ENCODE measurements around the gene B2M. TPM values are rescaled to one million over a fixed set of nuclear protein-coding genes. Genes with fewer than 3 reads are reported as not detected.
"Not testable (repeated sequence)": the region's sequence is repeated elsewhere in the genome, so short reads cannot be mapped to it uniquely, and the experiment has no call there.

Gene B2M
- polyA plus RNA-seq, 1 donor, result 2,256 TPM

GRCh38 chr15:44736181-44736765 is 25.0 kb downstream of the B2M start, which contains the start of gene TRIM69:
Gene TRIM69, plus strand, starts transcription at chr15:44736528. Its CDS starts 177 bp downstream, at chr15:44736705.
- no CpG with 5 or more reads among the region's 3 CpGs for WGBS (ENCODE audit: insufficient coverage, low lambda C conversion rate)
- no peaks in the 10 kb centered on the region for H3K27me3 ChIP-seq (ENCODE audit: control insufficient read depth, insufficient read depth, low read length)
- H3K9me3 ChIP-seq (ENCODE audit: control insufficient read depth, low read depth, low read length), result no peaks in the 10 kb centered on the region
- no peaks in the 10 kb centered on the region for H3K4me1 ChIP-seq (ENCODE audit: control insufficient read depth, insufficient read depth, low read length)
- no peak for DNase-seq
- H3K4me3 ChIP-seq (ENCODE audit: low read length), result no peak within 1 kb of the TSS
- H3K36me3 ChIP-seq (ENCODE audit: control insufficient read depth, insufficient read depth, low read length), result peaks cover 4% of the 10 kb centered on the region
- H3K27ac ChIP-seq (ENCODE audit: low read length), result no peak within 1 kb of the TSS

DNA sequence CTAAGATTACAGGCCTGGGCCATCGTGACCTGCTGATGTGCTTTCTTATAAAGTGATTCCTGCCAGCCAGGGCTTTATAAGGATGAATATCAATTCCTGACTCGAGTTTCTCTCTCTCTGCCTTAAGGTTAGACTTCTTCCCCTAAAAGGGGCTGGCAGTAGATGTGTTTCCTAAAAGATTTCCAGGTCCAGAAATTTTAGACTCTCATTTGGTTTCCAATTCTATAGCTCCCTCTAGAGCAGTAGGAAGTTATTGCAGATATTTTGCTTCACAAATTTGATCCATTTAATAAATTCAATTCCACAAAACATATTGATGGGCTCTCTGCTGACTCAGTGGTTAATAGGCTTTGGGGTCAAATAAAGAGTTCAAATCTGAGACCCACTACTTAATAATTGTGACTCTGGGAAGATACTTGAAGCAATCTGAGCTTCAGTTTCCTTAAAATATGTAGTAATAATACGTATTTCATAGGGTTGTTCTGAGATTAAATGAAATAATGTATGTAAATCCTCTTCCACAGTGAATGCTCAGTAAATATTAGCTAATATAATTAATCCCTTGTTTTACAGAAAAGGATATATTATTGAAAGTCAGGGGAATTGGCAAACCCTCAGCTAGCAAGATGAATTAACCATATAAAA is 27.1 kb downstream of the B2M start:
- H3K27ac ChIP-seq (ENCODE audit: low read length), result no peak overlapping the region
- no peaks in the 10 kb centered on the region for H3K9me3 ChIP-seq (ENCODE audit: control insufficient read depth, low read depth, low read length)
- no peaks in the 10 kb centered on the region for H3K4me1 ChIP-seq (ENCODE audit: control insufficient read depth, insufficient read depth, low read length)
- no peak overlapping the region for H3K4me3 ChIP-seq (ENCODE audit: low read length)
- H3K27me3 ChIP-seq (ENCODE audit: control insufficient read depth, insufficient read depth, low read length), result no peaks in the 10 kb centered on the region
- no peaks in the 10 kb centered on the region for H3K36me3 ChIP-seq (ENCODE audit: control insufficient read depth, insufficient read depth, low read length)
- DNase-seq, result peak in 1 of 2 donors; percentile 27
- 100% methylated on average over 1 of the region's 3 CpGs for WGBS (ENCODE audit: insufficient coverage, low lambda C conversion rate)

DNA sequence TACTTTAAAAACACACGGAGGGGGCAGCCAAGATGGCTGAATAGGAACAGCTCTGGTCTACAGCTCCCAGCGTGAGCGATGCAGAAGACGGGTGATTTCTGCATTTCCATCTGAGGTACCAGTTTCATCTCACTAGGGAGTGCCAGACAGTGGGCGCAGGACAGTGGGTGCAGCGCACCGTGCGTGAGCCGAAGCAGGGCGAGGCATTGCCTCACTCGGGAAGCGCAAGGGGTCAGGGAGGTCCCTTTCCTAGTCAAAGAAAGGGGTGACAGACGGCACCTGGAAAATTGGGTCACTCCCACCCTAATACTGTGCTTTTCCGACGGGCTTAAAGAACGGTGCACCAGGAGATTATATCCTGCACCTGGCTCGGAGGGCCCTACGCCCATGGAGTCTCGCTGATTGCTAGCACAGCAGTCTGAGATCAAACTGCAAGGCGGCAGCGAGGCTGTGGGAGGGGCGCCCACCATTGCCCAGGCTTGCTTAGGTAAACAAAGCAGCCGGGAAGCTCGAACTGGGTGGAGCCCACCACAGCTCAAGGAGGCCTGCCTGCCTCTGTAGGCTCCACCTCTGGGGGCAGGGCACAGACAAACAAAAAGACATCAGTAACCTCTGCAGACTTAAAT is 28.0 kb downstream of the B2M start:
- H3K9me3 ChIP-seq (ENCODE audit: control insufficient read depth, low read depth, low read length); H3K4me1 ChIP-seq (ENCODE audit: control insufficient read depth, insufficient read depth, low read length); H3K27ac ChIP-seq (ENCODE audit: low read length); DNase-seq; H3K4me3 ChIP-seq (ENCODE audit: low read length); H3K27me3 ChIP-seq (ENCODE audit: control insufficient read depth, insufficient read depth, low read length); H3K36me3 ChIP-seq (ENCODE audit: control insufficient read depth, insufficient read depth, low read length): not testable (repeated sequence)
- WGBS (ENCODE audit: insufficient coverage, low lambda C conversion rate), result no CpG with 5 or more reads among the region's 24 CpGs

DNA sequence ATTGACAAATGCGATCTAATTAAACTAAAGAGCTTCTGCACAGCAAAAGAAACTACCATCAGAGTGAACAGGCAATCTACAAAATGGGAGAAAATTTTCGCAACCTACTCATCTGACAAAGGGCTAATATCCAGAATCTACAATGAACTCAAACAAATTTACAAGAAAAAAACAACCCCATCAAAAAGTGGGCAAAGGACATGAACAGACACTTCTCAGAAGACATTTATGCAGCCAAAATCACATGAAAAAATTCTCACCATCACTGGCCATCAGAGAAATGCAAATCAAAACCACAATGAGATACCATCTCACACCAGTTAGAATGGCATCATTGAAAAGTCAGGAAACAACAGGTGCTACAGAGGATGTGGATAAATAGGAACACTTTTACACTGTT is 32.1 kb downstream of the B2M start:
- not testable (repeated sequence) for H3K36me3 ChIP-seq (ENCODE audit: control insufficient read depth, insufficient read depth, low read length); H3K9me3 ChIP-seq (ENCODE audit: control insufficient read depth, low read depth, low read length); DNase-seq; H3K4me3 ChIP-seq (ENCODE audit: low read length); H3K4me1 ChIP-seq (ENCODE audit: control insufficient read depth, insufficient read depth, low read length); H3K27me3 ChIP-seq (ENCODE audit: control insufficient read depth, insufficient read depth, low read length); H3K27ac ChIP-seq (ENCODE audit: low read length)
- no CpG with 5 or more reads among the region's 2 CpGs for WGBS (ENCODE audit: insufficient coverage, low lambda C conversion rate)

DNA sequence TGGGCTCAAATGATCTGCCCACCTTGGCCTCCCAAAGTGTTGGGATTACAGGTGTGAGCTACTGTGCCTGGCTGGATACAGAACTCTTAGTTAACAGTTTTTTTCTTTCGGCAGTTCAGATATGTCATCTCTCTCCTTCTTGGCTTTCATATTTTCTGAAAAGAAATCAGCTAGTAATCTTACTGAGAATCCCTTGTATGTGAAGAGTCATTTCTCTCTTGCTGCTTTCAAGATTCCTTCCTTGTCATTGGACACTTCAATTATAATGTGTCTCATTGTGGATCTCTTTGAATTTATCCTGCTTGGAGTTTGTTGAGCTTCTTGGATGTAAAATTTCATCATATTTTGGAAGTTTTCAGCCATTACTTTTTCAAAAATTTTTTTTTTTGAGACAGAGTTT is 42.0 kb downstream of the B2M start:
- WGBS (ENCODE audit: insufficient coverage, low lambda C conversion rate), result 100% methylated on average over 1 of the region's 1 CpG
- H3K27me3 ChIP-seq (ENCODE audit: control insufficient read depth, insufficient read depth, low read length), result peaks cover under 1% of the 10 kb centered on the region
- no peak for DNase-seq
- no peaks in the 10 kb centered on the region for H3K36me3 ChIP-seq (ENCODE audit: control insufficient read depth, insufficient read depth, low read length)
- peaks cover 18% of the 10 kb centered on the region for H3K9me3 ChIP-seq (ENCODE audit: control insufficient read depth, low read depth, low read length)
- no peaks in the 10 kb centered on the region for H3K4me1 ChIP-seq (ENCODE audit: control insufficient read depth, insufficient read depth, low read length)
- no peak overlapping the region for H3K27ac ChIP-seq (ENCODE audit: low read length)
- H3K4me3 ChIP-seq (ENCODE audit: low read length), result no peak overlapping the region

GRCh38 chr15:44763187-44763586 is 51.9 kb downstream of the B2M start:
- H3K4me3 ChIP-seq (ENCODE audit: low read length), result no peak overlapping the region
- no peaks in the 10 kb centered on the region for H3K36me3 ChIP-seq (ENCODE audit: control insufficient read depth, insufficient read depth, low read length)
- no CpG with 5 or more reads among the region's 2 CpGs for WGBS (ENCODE audit: insufficient coverage, low lambda C conversion rate)

DNA sequence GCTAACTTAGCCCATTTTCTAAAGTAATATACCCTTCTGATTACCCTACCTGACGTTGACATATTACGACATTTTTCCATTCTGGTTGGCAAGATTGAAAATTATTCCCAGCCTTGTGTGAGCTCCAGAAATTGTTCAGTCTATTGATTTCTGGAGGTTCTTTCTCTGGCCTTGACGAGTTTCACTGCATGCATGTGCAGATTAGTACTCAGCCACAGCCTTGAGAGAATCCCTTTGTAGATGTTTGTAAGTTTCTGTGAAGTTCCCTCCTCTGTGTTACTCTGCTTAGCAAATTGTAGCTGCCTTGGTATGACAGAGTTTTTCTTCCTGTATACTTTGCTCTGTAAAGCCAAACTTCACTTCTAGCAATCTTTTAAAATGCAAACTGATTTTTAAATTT is 52.5 kb downstream of the B2M start:
- H3K27me3 ChIP-seq (ENCODE audit: control insufficient read depth, insufficient read depth, low read length), result no peaks in the 10 kb centered on the region
- no peak for DNase-seq
- WGBS (ENCODE audit: insufficient coverage, low lambda C conversion rate), result no CpG with 5 or more reads among the region's 3 CpGs
- no peaks in the 10 kb centered on the region for H3K36me3 ChIP-seq (ENCODE audit: control insufficient read depth, insufficient read depth, low read length)
- no peak overlapping the region for H3K4me3 ChIP-seq (ENCODE audit: low read length)
- H3K4me1 ChIP-seq (ENCODE audit: control insufficient read depth, insufficient read depth, low read length), result no peaks in the 10 kb centered on the region
- H3K9me3 ChIP-seq (ENCODE audit: control insufficient read depth, low read depth, low read length), result no peaks in the 10 kb centered on the region
- no peak overlapping the region for H3K27ac ChIP-seq (ENCODE audit: low read length)

More at GRCh38 chr15:44763187-44763586, 51.9 kb downstream of the B2M start:
- Histone ChIP-seq H3K9me3 (ENCODE audit: control insufficient read depth, low read depth, low read length) (no peaks in the 10 kb centered on the region), H3K4me1 (ENCODE audit: control insufficient read depth, insufficient read depth, low read length) (no peaks in the 10 kb centered on the region), H3K27me3 (ENCODE audit: control insufficient read depth, insufficient read depth, low read length) (peaks cover 6% of the 10 kb centered on the region), H3K27ac (ENCODE audit: low read length) (no peak overlapping the region)
- DNase-seq, result no peak

- DNase-seq, result no peak
- WGBS (ENCODE audit: insufficient coverage, low lambda C conversion rate), result 60% methylated on average over 1 of the region's 3 CpGs
- no peaks in the 10 kb centered on the region for H3K9me3 ChIP-seq (ENCODE audit: control insufficient read depth, low read depth, low read length)
- H3K27me3 ChIP-seq (ENCODE audit: control insufficient read depth, insufficient read depth, low read length), result no peaks in the 10 kb centered on the region
- no peak overlapping the region for H3K4me3 ChIP-seq (ENCODE audit: low read length)
- no peaks in the 10 kb centered on the region for H3K36me3 ChIP-seq (ENCODE audit: control insufficient read depth, insufficient read depth, low read length)
- no peak overlapping the region for H3K27ac ChIP-seq (ENCODE audit: low read length)
- H3K4me1 ChIP-seq (ENCODE audit: control insufficient read depth, insufficient read depth, low read length), result no peaks in the 10 kb centered on the region
These were observed 53.7 kb downstream of the B2M start for GRCh38 chr15:44765036-44765435.

Other genes with a start within 250 kb of the B2M start
- 62.3 TPM for gene EIF3J, start 174.4 kb upstream of the B2M start, polyA plus RNA-seq
- 61.1 TPM for gene SPG11, start 47.9 kb upstream of the B2M start, polyA plus RNA-seq
- gene PATL2, start 194 bp upstream of the B2M start, polyA plus RNA-seq, result 2.3 TPM
- 14.1 TPM for gene TRIM69, start 25.0 kb downstream of the B2M start, polyA plus RNA-seq
- gene TERB2, start 245.2 kb downstream of the B2M start, polyA plus RNA-seq, result not detected